ENCODE results near the gene CTSZ.

The CTSZ gene

DNA sequence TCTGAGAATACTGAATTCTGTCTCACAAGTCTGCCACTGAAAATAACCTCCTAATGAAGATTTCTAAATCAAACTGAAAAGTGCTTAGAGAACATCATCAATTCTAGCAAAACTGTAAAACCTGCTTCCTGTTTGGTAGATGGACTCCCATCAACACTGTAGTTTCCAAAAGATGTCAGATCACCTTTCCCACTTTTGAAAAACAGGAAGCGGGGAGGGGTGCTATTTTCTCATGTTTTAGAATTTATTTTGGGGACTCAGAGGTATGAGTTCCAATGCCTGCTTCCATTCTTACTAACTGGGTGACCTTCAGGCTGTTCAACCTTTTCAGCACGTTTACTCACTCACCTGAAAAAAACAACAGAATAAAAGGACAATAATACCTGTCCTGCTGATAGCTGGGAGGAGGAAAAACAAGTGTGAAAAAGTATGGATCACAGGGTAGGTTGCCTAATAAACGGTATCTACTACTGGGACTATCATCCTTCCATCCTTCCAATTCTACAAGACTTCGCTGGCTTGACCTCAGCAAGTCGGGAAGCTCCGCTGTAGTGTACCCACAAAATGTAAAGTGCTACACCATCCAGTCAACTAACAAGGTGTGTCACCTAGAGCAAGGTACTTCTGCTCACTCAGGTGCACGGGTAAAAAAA is 24.0 kb upstream of the CTSZ start:
- no peak for DNase-seq

DNA sequence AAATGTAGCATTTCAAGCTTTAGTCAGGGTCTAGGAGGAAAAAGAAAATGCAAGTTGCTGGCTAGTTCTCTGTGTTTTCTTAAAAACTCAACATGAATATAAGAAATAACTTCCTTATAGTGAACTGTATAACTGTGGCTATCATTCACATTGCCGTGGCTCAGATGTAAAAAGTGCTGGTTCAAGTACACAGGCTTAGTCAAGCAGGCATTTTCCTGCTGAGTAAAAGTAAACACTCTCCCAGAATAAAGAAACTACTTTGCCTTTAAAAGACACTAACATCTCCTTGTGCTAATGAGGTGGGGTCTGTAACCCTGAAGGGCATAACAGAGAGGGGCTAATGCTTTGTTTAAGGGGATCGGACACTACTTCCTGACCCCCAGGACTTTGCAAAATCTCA is 21.8 kb upstream of the CTSZ start:
- no peak for DNase-seq

DNA sequence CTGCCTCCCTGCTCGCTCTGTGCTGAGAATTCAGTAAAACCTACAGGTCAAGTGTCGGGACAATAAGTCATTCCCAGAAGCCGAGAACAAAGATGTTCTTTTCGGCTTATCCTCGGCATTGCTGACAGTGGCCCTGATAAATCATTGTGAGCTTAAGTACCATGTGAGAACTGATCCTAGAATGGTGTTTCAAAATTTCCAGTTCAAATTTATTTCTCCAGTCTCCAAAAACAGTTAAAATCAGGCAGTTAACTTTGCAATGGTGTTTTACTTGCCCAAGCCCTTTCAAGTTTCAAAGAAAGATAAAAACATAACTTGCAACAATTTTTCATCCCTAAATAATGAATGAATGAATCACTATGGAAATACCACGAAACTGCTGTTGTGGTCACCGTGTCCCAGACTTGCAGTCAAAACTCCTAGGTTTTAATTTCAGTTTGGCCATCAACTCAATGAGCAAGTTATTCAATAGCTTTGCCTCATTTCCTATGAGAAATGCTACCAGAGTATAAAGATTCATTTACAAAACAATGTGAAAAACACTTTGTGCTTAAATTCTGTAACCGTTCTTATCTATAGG is 20.8 kb upstream of the CTSZ start:
- DNase-seq: no peak

DNA sequence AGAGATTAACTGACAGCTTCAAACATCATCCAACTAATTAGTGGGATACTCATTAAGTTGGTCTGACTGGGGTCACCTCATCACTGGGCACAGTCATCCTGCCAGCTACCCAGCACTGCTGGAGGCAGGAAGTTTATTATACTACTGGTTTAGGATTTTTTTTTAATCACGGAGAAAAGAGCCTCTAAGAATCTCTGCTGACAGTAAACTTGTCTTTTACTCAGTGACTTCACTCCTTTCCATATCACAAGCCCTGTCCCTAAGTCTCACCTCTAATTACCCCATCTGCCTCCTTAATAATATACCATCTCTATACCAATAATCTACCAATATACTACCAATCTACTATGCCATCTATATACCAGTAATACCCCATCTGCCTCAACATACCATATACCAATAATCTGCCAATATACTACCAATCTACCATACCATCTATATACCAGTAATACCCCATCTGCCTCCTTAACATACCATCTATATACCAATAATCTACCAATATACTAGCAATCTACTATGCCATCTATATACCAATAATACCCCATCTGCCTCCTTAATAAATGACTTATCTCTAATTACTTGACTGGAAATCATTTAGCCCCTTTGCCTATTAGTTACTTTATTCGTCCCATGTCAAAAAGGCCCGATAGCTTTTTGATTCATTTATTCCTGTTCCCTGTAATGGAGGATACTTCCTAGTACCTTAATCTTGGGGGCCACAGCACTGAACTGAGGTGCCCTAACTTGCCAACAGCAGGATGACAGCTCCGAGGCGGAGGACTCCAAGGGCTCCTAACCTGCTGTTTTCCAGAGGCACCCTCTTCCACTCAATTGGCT is 20.1 kb upstream of the CTSZ start:
- DNase-seq: no peak

DNA sequence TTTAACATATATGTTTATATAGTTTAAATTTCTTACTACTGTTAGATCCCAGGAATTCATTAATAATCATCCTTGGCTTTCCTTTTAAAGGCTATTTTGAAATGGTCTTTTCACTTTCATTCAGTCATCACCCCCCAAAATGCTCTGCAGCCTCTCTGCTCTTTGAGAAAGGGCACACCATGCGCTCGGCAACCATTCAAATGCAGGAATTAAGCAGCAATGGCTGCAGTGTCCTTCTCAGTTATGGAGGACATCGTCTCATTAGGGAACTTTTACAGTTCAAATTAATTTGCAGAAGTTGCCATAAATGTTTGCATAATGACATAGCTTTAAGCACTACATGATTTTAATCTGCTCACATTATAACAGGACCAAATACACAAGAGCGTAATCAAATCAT is 18.5 kb upstream of the CTSZ start:
- DNase-seq: no peak

DNA sequence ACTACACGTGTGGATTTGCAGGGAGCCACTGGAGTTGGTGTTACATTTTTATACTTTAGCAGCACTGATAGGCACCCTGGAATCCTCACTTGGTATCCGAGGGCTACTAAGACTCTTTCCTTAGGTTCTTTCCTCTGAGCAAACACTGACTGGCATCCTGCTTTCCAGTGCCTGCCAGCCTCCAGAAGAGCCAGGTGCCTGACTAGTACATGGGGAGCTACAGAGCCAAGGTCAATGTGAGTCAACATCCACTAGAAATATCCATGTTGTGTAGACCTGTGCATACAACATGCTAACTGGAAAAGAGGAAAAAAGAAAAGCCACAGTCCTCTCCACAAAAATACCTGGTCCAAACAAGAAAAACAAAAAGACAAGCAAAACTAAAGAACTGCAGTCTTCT is 18.0 kb upstream of the CTSZ start:
- no peak for DNase-seq

DNA sequence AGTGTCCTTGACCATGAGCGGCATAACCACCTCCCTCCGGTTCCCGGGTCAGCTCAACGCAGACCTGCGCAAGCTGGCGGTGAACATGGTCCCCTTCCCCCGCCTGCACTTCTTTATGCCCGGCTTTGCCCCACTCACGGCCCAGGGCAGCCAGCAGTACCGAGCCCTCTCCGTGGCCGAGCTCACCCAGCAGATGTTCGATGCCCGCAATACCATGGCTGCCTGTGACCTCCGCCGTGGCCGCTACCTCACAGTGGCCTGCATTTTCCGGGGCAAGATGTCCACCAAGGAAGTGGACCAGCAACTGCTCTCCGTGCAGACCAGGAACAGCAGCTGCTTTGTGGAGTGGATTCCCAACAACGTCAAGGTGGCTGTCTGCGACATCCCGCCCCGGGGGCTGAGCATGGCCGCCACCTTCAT is 17.1 kb upstream of the CTSZ start:
- no peak for DNase-seq

DNA sequence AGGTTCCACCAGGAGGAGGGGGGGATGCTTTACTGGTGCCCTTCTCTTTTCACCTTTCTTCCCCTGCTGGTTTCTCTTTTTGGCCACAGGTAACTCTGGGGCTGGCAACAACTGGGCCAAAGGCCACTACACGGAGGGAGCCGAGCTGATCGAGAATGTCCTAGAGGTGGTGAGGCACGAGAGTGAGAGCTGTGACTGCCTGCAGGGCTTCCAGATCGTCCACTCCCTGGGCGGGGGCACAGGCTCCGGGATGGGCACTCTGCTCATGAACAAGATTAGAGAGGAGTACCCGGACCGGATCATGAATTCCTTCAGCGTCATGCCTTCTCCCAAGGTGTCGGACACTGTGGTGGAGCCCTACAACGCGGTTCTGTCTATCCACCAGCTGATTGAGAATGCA is 16.6 kb upstream of the CTSZ start:
- no peak for DNase-seq

DNA sequence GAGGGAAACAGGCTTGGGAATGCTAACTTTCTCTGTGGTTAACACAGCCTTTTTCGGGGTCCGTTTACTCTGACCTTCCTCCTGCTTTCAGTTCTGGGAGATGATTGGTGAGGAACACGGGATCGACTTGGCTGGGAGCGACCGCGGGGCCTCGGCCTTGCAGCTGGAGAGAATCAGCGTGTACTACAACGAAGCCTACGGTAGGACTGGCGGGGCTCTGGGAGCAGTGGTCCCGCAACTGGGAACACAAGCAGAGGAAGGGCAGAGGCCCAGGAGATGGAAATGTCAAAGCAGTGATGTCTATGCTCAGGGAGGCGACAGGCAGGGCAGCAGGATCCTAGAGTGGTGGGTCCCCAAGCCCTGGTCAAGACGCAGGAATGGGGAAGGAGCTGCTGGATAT is 15.7 kb upstream of the CTSZ start:
- no peak for DNase-seq

DNA sequence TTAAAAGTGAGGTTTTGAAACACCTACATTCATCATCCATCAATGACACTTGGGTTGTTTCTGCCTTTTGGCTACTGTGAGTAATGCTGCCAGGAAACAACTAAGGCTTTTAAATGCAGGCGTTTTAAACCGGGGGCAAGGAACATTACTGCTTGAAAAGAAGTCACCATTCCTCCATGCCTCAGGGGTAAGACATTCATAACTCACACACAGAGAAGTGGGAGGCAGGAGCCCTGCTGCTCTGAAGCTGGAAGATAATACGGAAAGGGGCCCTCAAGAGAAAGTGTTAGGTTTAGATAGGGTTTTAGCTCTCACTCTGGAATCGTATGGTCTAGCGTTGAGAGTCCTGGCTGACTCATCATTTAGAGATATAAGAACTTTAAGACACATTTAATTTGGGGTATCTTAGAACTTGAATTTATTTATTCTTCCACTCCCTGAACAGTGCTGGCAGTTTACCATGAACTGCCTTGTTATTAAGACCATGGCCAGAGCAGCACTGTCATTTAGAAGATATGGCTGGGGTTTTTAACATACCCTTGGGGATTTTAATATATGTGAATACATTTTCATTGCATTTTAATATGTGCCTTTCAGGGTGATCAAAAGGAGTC is 14.0 kb upstream of the CTSZ start:
- no peak for DNase-seq

DNA sequence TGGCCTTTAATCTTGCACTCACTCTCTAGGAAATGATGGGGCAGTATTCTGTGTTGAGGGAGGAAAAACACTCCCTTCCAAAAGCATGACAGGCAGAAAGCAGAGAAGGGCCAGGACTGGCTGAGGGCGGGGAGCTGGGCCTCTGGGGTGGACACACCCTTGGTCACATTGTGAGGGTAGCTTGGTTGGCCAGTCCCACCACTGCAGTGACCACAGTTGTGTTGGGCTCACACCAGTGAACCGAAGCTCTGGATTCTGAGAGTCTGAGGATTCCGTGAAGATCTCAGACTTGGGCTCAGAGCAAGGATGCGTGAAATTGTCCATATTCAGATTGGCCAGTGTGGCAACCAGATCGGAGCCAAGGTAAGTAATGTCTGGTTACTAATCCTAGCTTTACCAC is 12.2 kb upstream of the CTSZ start, which contains the start of gene TUBB1:
TUBB1 (plus strand) TSS at position 213 of the 400 bp plus-strand sequence; CDS start at position 307, 94 bp downstream.
- DNase-seq: no peak

DNA sequence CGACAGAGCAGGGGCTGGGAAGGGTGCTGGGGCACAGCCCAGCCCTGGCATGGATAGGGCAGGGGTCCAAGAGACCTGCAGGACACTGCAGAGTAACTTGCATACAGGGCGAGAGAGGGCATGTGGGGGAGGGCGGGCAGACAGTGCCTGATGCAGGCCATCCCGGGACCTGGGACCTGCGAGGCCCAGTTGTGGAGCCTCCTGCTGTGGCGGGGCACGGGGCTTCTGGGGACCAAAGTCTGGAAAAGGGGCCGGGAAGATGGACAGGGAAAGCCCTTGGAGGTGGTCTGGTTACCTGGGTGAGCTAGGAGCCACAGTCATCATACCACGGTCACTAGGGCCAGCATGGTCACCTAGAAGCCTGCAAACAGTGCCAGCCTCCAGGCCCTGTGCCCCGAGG is 11.8 kb upstream of the CTSZ start:
- no peak for DNase-seq

DNA sequence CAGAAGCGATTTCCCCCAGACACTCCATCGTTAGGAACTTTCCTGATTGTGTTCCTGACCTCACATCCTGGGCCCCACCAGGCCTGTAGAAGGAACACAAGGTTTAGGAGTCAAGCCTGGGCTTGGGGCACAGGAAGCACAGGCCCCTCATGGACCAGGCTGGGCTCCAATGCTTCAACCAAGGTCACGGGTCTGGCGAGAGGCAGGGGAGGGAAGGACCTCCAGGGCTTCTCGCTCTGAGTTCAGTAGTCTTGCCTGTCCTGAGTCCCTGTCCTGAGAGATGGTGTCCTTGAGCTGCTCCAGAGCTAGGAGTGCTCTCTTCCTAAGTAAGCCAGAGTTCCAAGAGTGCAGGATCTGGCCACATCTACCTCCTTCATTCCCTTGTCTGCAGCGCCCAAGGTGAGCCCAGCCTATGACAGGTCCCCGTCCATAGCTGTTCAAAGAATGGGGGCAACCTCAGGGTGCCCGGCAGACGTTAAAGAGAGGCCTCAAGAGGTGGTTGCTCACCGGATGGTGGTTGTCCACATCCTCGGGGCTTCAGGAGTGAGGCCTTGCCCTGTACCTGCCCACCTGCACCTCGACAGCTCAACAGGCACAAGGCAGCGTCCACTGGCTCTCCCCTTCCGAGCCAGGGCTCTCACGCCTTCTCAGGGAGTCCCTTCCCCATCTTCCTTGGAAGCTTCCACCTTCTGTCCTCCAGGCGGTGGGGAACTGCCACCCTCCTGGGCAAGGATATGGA is 10.6 kb upstream of the CTSZ start:
- DNase-seq: no peak

DNA sequence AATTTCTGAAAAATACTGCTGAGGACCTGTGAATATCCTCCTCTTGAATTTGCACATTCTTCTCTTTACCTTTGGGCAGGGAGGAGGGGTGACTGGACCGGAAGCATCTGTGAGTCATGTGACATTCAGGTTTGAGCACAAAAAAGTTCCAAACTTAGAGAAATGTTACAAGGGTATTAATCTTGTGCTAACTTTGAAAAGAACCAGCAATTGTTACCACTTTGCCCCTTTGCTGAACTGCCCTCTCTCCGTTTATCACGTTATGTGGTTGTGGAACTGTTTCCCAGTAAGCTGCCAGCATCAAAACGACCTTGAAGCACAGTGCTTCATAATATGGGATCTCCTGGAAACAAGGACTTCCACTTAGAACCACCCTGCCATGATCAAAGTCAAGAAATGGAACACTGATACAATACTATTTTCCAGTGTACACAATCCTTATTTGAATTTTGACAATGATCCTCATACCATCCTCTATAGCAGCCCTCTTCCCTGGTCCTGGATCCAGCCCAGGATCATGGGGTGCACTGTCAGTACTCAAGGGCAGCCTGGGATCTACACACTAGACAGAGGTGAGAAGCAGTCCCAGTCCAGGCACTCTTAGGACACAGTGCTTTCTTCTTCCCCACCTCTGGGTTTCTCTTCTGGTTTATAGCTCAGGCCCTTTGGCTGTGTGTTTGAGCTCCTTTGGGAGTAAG is 9.9 kb upstream of the CTSZ start:
- DNase-seq: no peak

DNA sequence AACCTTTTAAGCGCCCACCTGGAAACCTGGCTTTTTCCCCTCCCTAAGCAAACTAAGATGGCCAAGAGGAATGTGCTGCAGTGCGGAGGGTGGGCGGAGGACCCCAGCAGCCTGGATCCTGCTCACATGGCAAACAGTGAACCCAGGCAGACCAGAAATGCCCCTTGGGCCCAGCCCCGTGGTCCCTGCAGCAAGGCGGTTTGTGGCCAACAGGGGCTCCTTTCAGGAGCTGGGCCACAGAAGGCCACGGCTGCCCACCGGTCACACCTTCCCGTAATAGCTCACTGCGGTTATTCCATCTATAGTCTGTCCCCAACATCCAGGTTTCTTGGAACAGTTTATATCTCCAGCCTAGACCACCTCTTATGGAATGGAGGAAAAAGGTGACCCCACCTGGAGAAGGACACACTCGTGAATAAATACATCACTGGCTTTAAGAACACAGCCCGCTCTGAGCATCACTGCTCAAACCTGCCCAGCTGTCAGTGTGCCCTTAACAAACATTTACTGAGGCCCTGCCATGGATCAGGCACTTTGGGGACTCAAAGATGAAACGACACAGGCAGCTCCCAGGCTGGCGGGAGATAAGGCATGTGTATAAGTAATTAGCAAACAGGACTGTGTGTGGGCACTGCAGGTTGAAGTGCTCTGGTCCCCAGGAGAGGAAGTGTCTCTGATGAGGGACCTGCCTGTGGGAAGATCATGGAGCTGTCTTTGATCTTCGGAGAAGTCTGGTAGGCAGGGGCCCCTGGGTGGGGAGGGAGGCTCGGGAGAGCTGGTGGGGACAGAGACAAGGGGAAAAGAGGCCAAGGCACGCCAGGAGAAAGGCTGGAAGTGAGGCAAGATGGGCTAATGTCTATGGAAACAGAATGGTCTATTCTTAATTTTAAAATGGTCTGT is 9.0 kb upstream of the CTSZ start:
- no peak for DNase-seq

DNA sequence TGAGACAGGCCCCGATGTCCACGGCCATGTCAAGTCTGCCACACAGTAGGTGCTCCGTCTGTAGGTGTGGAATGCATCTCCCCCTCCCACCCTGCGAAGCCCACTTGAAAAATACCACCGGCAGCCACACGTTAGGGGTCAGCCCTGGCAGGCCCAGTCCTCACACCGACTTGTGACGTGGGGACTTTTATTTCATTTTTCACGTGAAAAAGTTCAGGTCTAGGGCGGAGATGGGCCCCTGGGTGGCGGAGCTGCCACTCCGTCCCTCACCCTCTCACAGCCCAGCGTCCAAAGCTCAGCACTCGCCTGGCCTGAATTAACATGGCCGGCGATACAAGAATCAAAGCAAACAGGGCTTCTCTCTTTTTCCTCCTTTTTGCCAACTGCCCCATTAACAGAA is 8.4 kb upstream of the CTSZ start:
- no peak for DNase-seq

DNA sequence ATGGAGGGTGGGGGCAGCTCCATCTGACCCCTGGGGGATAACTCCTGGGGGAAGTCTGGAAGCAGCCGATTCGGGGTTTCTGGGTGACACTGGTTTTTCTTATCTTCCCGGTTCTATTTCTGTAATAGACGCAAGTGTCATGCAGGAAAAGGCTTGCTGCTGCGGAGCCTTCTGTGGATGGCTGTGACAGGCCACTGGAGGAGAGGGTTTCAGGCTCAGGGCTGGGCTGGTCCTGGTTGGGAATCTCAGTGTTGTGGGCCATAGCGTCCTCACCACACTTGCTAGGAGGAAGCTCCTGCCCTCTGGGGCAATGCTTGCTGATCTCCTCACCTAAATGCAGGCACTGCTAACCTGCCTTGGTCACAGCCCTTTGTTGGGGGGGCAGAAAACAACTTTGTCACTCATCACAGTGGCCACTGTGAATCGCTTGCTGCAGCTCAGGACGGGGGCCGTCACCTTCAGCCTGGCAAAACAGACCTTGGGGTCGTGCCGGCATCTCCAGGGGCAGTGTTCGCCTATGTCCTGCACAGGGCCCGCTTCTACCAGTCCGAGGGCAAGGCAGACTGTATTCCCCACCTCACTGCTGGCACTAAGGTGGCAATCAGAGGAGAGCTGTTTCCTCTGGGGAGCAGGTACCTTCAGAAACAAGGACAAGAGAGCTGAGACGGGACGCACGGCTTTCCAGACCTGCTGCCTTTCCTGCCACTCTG is 7.8 kb upstream of the CTSZ start:
- DNase-seq: no peak

DNA sequence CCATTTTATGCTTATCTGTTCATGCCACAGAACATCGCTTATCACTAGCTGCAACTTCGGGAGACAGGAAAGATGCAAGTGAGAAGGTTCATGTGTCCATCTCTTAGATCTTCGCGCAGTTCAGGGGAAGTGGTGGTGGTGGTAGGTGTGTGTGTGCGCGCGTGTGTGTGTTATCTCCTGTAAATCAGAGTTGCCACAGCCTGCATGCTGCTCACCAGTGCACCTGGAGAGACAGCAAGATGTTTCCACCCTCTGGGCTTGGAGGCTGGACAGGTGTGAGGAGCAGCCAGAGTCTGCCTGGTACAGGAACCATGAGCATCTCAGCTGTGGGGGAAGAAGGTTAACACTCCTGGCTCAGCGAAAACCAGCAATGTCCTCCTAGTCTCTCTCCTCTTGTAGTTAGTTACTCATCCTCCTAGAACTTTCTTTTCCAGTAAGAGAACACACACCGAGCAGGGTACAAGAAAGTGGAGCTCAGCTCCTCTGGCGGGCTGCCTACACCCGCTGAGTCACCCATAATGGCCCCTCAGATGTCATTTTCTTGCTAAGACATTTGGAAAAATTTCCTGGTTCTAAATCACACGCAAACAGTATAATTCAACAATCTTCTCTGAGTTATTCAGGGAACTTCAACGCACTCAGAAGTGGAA is 7.0 kb upstream of the CTSZ start:
- DNase-seq: no peak

DNA sequence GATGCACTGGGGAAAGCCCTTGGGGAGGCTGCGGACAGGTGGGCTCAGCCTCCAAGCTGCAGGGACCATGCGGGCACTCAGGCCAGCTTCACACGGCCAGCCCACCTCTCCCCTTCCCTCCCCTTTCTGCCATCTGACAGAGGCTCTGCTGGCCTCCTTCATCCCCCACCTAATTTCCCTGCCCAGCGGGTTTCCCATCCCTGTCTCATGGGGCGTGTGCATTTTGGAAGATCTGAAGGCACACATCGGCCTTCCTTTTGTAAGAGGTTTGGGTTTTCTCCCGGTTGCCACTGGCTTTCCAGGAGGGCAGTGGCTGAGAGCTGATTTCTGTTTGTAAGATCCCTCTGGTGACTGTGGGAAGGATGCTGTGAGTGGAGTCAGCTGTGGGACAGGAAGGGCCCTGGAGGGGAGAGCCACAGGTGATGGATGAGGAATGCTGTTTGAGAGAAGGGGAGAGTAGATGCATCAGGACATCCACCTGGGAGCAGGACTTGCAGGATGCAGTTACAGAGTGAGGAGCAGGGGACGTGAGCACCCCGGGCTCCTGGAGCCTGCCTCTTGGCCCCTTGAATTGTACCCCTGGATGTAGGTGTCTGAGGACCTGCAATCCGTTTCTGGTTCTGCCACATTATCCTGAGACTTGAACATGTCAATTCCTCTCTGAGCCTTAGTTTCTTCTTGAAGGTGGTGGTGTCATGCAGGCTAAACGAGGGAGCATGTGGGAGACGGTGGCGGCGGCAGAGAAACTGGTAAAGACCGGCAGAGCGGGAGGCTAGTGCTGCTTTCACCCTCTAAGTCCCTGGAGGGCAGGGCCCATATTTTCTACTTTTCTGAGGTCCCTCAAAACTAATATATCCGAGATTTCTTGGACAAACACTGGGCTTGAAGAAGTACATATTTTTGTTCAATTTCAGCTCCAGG is 6.2 kb upstream of the CTSZ start:
- no peak for DNase-seq

All from stimulated activated naive CD4-positive, alpha-beta T cell treated with Interleukin-2 at 50 U/mL for 16 hours (primary cell).